Ovary (tissue), 9 donors: Measurements from ENCODE around the gene KDM2B. TPM values are rescaled to one million over a fixed set of nuclear protein-coding genes. Genes with fewer than 3 reads are reported as not detected.

Experiments used
- DNase-seq, 5 donors: peaks; one replicate each; pipeline ENCODE4 v3.0.0-alpha.2; 2019 to 2020
- H3K27ac ChIP-seq, 2 donors: fragments of 200-600 bp; one replicate each; pipeline versions ENCODE4 v1.5.1 to v1.8.0; 2019 to 2022
- H3K27me3 ChIP-seq: fragments of 200-600 bp; one replicate; pipeline ENCODE4 v1.8.0; 2022
- H3K36me3 ChIP-seq: fragments of 200-600 bp; sonication (generic); one replicate; pipeline ENCODE4 v1.5.1; 2019
- H3K4me1 ChIP-seq: one replicate; pipeline ENCODE4 v1.8.1; 2013; ENCODE audit warnings: mild to moderate bottlenecking, moderate library complexity; ENCODE audit not compliant: insufficient read depth
- H3K4me3 ChIP-seq: fragments of 200-600 bp; sonication (generic); one replicate; pipeline ENCODE4 v1.5.1; 2017
- H3K9me3 ChIP-seq, 2 donors: fragments of 200-600 bp in 1 of 2; sonication (generic) in 1 of 2; one replicate each; pipeline versions ENCODE4 v1.5.1 to v1.8.1; 2013 to 2019; ENCODE audit warnings: mild to moderate bottlenecking in 1 of 2, moderate library complexity in 1 of 2
- EP300 ChIP-seq: sonication (generic); formaldehyde crosslinking; IDR thresholded peaks from one replicate; pipeline ENCODE4 v1.6.1; 2017; ENCODE audit warnings: antibody characterized with exemption
- POLR2A ChIP-seq: fragments of 450-650 bp; IDR thresholded peaks from one replicate; pipeline ENCODE4 v1.6.1; 2017; ENCODE audit warnings: antibody characterized with exemption, mild to moderate bottlenecking, moderate library complexity
- WGBS, 3 donors: extraction: QIAGEN DNeasy Blood & Tissue Kit in 1 of 3; methylation state at CpG; one replicate each; pipeline versions ENCODE4 v1.1.5 to v1.1.7; 2013 to 2017; 5-methylcytosine and 5-hydroxymethylcytosine counted together
- intact Hi-C, 4 donors: fragments of 100-400 bp; cut with DNase I; formaldehyde crosslinking; loops; one replicate each; pipeline versions ENCODE4 v1.11.0 to v1.15.1; 2022 to 2023
- polyA plus RNA-seq, 2 donors: library from polyadenylated mRNA; stranded (reverse); fragments of 200-250 nt in 1 of 2; fragments of 350-450 nt in 1 of 2; fragmentation: Illumina TruSeq in 1 of 2; extraction: RNeasy Lipid Tissue Mini Kit (QIAGEN cat#74804) in 1 of 2; gene quantifications; one replicate each; pipeline ENCODE4 v1.2.3, GENCODE V29; 2013 to 2014
- total RNA-seq, 7 donors: library from RNA; depleted of rRNA in 2 of 7; stranded (reverse); fragments of >200 nt in 2 of 7; fragmentation: NEBNext Ultra II Directional in 3 of 7; extraction: Animal tissue kit (Norgen Biotek cat#: 25700) in 3 of 7; gene quantifications; one replicate each; pipeline versions ENCODE4 v1.1.0 to v1.2.4, GENCODE V29; 2016 to 2023
- TF ChIP-seq, protein P1 (sequence below), 3 donors: fragments of 450-650 bp in 2 of 3; fragments of 200-600 bp in 1 of 3; IDR thresholded peaks; one replicate each; pipeline versions ENCODE4 v1.5.1 to v1.8.0; 2016 to 2022; ENCODE audit warnings: antibody characterized with exemption in 3 of 3, mild to moderate bottlenecking in 1 of 3
- donor health status: DM: no; HTN: no; CAD: no; lungs with moderate emphysema.
- donor health status: DM: no; HTN: no; CAD: no.
- donor health status: Bipolar disorder and iron deficiency.
- donor health status: DM: yes; HTN: yes; CAD: no.
- donor health status: DM: no; HTN: no; CAD: no.
- donor health status: DM: yes; HTN: yes; CAD: no.

Gene KDM2B
- total and polyA plus RNA-seq, 9 donors, result 13.2 to 33.6 (median 23.4) TPM

DNA sequence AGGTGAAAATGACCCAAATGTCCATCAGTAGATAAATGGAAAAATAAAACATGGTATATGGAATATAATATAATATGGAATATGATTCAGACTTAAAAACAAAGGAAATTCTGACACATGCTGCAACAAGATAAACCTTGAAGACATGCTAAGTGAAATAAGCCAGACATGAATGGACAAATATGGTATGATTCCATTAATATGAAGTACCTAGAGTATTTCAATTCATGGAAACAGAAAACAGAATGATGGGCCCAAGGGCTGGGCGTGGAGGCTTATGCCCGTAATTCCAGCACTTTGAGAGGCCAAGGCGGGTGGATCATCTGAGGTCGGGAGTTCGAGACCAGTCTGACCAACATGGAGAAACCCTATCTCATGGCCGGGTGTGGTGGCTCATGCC, 22.8 kb upstream of the KDM2B start:
- Histone ChIP-seq H3K27me3 (no peaks in the 10 kb centered on the region), H3K4me1 (no peaks in the 10 kb centered on the region), H3K36me3 (no peaks in the 10 kb centered on the region), H3K9me3 (no peaks in the 10 kb centered on the region), H3K4me3 (no peak overlapping the region), H3K27ac (no peak overlapping the region)
- intact Hi-C loops, result no loop called here
- 87 to 95% (median 95%) methylated on average over 6 of the region's 6 CpGs for WGBS, 3 donors
- no peak for DNase-seq
- TF ChIP-seq POLR2A (no peak), EP300 (no peak)
- TF ChIP-seq, protein P1, sequence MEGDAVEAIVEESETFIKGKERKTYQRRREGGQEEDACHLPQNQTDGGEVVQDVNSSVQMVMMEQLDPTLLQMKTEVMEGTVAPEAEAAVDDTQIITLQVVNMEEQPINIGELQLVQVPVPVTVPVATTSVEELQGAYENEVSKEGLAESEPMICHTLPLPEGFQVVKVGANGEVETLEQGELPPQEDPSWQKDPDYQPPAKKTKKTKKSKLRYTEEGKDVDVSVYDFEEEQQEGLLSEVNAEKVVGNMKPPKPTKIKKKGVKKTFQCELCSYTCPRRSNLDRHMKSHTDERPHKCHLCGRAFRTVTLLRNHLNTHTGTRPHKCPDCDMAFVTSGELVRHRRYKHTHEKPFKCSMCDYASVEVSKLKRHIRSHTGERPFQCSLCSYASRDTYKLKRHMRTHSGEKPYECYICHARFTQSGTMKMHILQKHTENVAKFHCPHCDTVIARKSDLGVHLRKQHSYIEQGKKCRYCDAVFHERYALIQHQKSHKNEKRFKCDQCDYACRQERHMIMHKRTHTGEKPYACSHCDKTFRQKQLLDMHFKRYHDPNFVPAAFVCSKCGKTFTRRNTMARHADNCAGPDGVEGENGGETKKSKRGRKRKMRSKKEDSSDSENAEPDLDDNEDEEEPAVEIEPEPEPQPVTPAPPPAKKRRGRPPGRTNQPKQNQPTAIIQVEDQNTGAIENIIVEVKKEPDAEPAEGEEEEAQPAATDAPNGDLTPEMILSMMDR (IDR thresholded peaks at IDR 0.05), result no peak

DNA sequence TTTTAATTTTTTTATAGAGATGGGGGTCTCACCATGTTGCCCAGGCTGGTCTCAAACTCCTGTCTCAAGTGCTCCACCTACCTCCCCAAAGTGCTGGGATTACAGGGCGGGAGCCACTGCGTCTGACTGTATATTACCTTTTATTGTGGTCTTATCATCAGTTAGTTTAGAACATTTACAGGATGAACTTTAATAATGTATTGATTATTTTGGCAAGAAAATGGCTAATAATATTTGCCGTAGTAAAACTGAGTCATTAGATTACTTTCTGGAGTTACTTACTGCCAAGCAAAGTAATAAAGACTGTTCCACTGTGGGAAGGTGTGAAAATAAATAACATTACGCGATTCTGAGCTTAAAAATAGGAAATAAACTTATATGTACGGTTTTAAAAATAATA, 21.9 kb upstream of the KDM2B start:
- Histone ChIP-seq H3K36me3 (no peaks in the 10 kb centered on the region), H3K4me1 (no peaks in the 10 kb centered on the region), H3K27me3 (no peaks in the 10 kb centered on the region), H3K27ac (no peak overlapping the region), H3K4me3 (no peak overlapping the region), H3K9me3 (no peaks in the 10 kb centered on the region)
- DNase-seq, result no peak
- no peak for TF ChIP-seq POLR2A
- TF ChIP-seq, protein P1 (IDR thresholded peaks at IDR 0.05), result no peak
- no peak for TF ChIP-seq EP300
- WGBS, 3 donors, result 89 to 91% (median 89%) methylated on average over 6 of the region's 6 CpGs
- intact Hi-C loops, result no loop called here

DNA sequence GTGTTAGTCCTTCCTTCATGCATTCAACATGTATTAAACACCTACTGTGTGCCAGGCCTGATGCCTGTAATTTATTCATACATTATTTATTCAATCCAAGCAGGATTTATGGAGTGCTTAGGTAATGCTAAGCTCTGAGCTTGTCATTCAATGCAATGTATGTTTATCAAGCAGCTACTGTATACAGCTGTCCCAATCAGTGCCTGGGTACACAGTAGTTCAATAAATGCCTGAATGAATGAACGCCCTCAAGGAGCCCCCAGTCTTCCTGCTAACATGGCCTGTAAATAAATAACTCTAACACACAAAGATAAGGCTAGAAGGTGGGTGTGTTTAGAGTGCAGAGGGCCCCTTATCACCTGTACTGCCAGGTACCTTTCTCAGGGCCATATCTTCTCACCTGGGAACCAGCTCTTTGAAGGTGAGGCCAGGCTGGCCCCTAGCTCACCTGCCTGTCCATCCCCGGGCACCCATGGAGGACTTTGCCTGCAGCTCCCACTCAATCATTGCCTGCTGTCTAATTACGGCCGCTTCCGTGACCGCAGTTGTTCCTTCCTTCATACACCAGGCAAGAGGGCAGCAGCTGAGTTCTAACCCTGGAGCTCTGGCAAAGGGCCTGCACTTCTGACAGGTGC, 20.0 kb upstream of the KDM2B start:
- no peaks in the 10 kb centered on the region for H3K27me3 ChIP-seq
- no peak overlapping the region for H3K4me3 ChIP-seq
- 80 to 85% (median 82%) methylated on average over 6 of the region's 6 CpGs for WGBS, 3 donors
- no peaks in the 10 kb centered on the region for H3K9me3 ChIP-seq
- DNase-seq, result no peak
- H3K4me1 ChIP-seq, result no peaks in the 10 kb centered on the region
- no peak for TF ChIP-seq EP300
- TF ChIP-seq, protein P1 (IDR thresholded peaks at IDR 0.05), result no peak
- no peak for TF ChIP-seq POLR2A
- intact Hi-C loops, result no loop called here
- no peaks in the 10 kb centered on the region for H3K36me3 ChIP-seq
- H3K27ac ChIP-seq, result no peak overlapping the region

DNA sequence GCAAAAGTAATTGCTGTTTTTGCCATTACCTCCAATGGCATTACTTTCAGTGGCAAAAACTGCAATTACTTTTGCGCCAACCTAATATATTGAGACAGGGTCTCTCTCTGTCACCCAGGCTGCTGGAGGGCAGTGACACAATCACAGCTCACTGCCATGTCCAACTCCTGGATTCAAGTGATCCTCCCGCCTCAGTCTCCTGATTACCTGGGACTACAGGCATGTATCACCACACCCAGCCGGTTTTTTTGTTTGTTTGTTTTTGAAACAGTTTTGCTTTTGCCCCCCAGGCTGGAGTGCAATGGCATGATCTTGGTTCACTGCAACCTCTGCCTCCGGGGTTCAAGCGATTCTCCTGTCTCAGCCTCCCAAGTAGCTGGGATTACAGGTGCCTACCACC, 15.7 kb upstream of the KDM2B start:
- Histone ChIP-seq H3K4me3 (no peak overlapping the region), H3K36me3 (no peaks in the 10 kb centered on the region), H3K27ac (no peak overlapping the region), H3K27me3 (no peaks in the 10 kb centered on the region), H3K4me1 (no peaks in the 10 kb centered on the region), H3K9me3 (no peaks in the 10 kb centered on the region)
- WGBS, 3 donors, result 94 to 97% (median 95%) methylated on average over 5 of the region's 5 CpGs
- TF ChIP-seq EP300, result no peak
- no peak for TF ChIP-seq POLR2A
- TF ChIP-seq, protein P1 (IDR thresholded peaks at IDR 0.05), result no peak
- intact Hi-C loops, result no loop called here
- no peak for DNase-seq
